GM23248 (cell line): ENCODE results near the gene POLR3H.

Source experiments
- EZH2 ChIP-seq: fragments of 200-600 bp; sonication (generic); IDR thresholded peaks from 2 replicates; pipeline ENCODE4 v1.6.1; 2018; ENCODE audit warnings: antibody characterized with exemption, mild to moderate bottlenecking; ENCODE audit not compliant: insufficient read depth, poor library complexity, severe bottlenecking
- EZH2phosphoT487 ChIP-seq: fragments of 200-600 bp; sonication (generic); IDR thresholded peaks from 2 replicates; pipeline ENCODE4 v1.6.1; 2018; ENCODE audit warnings: antibody characterized with exemption, moderate library complexity, mild to moderate bottlenecking, low read depth; ENCODE audit not compliant: insufficient read depth

DNA sequence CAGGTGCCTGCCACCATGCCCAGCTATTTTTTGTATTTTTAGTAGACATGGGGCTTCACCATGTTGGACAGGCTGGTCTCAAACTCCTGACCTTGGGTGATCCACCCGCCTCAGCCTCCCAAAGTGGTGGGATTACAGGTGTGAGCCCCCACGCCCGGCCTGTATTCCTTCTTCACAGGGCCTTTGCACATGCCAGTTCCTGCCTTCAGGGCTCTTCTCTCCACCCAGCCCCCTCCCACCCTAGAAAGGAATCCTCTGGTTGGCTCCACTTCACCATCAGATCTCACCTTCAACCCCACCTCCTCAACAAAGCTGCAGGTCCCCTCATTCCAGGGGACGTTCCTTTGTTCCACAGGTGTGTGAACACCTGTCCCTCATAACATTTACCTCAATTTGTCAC is 2.0 kb downstream of the POLR3H start:
- TF ChIP-seq EZH2phosphoT487, result no peak
- no peak for TF ChIP-seq EZH2
